WERI-Rb-1 (cell line): Measurements from ENCODE around the gene UBE2E2.

Experiments used
- DNase-seq: peaks from one replicate; pipeline ENCODE4 v3.0.0-alpha.2; 2020
- H3K27ac ChIP-seq: fragments of 250-450 bp; sonication (Bioruptor Pico); 2 replicates; pipeline ENCODE4 v1.5.1; 2020; ENCODE audit warnings: mild to moderate bottlenecking, moderate library complexity
- H3K27me3 ChIP-seq: fragments of 250-450 bp; sonication (Bioruptor Pico); 2 replicates; pipeline ENCODE4 v1.5.1; 2021; ENCODE audit warnings: mild to moderate bottlenecking, low read depth, moderate library complexity; ENCODE audit not compliant: insufficient read depth, severe bottlenecking
- H3K36me3 ChIP-seq: fragments of 250-450 bp; sonication (Bioruptor Pico); 2 replicates; pipeline ENCODE4 v1.5.1; 2020; ENCODE audit warnings: mild to moderate bottlenecking, moderate library complexity
- H3K4me3 ChIP-seq: 2 replicates; pipeline ENCODE4 v1.5.1; 2011; ENCODE audit warnings: low read depth, mild to moderate bottlenecking, control low read depth, low read length
- H3K9me3 ChIP-seq: fragments of 250-450 bp; sonication (Bioruptor Pico); 2 replicates; pipeline ENCODE4 v1.5.1; 2021; ENCODE audit warnings: mild to moderate bottlenecking, moderate library complexity; ENCODE audit not compliant: severe bottlenecking
- TF ChIP-seq, protein P1 (sequence below): IDR thresholded peaks from 2 replicates; pipeline ENCODE4 v1.5.1; 2011; ENCODE audit warnings: low read depth, mild to moderate bottlenecking, control low read depth, inconsistent platforms, low read length

Gene UBE2E2

DNA sequence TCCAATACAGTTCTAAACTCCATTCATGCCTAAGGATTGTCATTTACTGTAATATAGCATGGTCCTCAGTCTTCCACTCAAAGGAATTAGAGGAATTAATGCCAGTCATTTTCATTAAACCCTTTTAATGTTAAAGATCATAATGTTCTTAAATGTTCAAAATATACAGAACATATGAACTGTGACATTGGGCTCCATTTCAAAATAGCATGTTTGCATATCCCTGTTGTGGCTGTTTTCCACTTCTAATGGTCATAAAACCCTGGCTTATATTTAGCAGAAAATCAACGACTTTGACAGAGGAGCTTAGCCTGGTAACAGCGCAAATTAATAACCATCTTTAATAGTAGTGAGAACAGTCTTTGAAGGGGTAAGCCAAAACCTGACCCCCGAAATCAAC is 260.7 kb downstream of the UBE2E2 start:
- TF ChIP-seq, protein P1, sequence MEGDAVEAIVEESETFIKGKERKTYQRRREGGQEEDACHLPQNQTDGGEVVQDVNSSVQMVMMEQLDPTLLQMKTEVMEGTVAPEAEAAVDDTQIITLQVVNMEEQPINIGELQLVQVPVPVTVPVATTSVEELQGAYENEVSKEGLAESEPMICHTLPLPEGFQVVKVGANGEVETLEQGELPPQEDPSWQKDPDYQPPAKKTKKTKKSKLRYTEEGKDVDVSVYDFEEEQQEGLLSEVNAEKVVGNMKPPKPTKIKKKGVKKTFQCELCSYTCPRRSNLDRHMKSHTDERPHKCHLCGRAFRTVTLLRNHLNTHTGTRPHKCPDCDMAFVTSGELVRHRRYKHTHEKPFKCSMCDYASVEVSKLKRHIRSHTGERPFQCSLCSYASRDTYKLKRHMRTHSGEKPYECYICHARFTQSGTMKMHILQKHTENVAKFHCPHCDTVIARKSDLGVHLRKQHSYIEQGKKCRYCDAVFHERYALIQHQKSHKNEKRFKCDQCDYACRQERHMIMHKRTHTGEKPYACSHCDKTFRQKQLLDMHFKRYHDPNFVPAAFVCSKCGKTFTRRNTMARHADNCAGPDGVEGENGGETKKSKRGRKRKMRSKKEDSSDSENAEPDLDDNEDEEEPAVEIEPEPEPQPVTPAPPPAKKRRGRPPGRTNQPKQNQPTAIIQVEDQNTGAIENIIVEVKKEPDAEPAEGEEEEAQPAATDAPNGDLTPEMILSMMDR = no peak
- Histone ChIP-seq H3K9me3 (no peaks in the 10 kb centered on the region), H3K27ac (no peak overlapping the region), H3K36me3 (no peaks in the 10 kb centered on the region), H3K4me3 (no peak overlapping the region), H3K27me3 (no peaks in the 10 kb centered on the region)
- DNase-seq = no peak

DNA sequence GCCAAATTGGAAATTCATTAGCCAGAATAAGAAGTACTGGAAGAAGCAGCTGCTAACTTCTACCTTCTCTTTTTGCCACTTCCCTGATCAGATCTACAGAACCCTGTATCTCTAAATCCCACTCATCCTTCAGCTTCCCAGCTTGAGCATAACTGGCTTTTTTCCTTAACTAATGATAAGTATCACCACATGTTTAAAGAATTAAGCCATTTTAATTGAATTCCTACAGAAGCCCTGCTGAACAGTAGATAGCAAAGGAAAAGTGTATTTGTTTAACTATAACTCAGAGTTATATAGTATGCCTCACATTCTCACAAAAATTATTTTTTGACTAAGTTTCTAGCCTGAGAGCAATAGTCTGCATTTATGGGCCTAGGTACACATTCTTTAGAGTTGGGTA is 262.4 kb downstream of the UBE2E2 start:
- no peak for DNase-seq
- TF ChIP-seq, protein P1 = no peak
- no peak overlapping the region for H3K4me3 ChIP-seq

DNA sequence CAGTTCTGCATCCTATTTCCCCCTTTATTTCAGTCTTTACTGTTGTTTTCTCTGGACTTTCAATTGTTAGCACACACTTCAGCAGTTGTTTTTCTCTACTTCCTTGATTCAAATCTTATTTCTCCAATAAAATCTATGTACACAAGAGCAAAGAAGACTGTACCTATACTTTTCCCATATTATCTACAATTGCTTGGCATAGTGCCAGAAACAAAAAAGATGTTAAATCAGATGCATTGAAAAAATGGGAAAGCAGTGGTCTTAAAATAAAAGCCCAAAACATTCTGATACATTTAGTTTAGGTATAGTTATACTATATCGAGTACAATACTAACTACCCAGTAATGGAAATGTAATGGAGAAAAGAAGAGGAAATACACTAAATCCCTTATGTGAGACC is 265.1 kb downstream of the UBE2E2 start:
- DNase-seq = no peak

More for the DNA sequence above, 262.4 kb downstream of the UBE2E2 start:
- Histone ChIP-seq H3K9me3 (no peaks in the 10 kb centered on the region), H3K36me3 (no peaks in the 10 kb centered on the region), H3K27ac (no peak overlapping the region), H3K27me3 (no peaks in the 10 kb centered on the region)

DNA sequence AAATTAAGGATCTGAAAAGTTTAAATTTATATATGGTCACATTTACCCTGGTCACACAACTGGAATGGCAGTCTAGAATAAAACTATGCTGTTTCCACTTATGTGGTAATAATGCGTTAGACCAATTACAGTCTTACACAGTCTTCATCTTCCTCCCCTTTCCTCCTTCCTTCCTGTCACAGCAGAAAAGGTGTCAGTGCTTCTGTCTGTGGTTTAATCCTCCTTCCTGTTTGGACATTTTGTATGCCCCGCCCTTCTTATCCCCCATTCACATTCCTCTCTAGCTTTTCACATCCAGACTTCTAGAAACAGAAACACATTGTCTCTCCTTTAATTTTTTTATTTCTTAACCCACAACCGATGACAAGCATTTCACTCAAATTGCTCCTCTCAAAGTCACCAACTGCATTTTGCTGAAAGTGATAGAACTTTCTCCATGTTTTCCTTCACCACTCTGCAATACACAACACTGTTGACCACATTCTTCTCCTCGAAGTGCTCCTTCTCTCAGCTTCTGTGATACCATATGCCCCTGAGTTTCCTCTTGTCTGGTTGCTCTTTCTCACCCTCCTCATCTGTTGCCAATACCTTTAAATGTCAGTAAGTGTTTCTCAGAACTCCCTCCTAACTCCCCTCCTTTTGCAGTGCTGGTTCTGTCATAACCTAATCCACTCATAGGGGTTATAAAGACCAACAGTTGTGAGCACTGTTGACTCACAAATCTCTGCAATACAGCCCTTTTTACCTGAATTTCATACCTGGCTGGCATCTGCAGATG is 271.6 kb downstream of the UBE2E2 start:
- no peak for DNase-seq
- Histone ChIP-seq H3K27me3 (no peaks in the 10 kb centered on the region), H3K9me3 (peaks cover 6% of the 10 kb centered on the region), H3K27ac (no peak overlapping the region), H3K36me3 (no peaks in the 10 kb centered on the region), H3K4me3 (no peak overlapping the region)
- TF ChIP-seq, protein P1 = no peak

More for the DNA sequence above, 265.1 kb downstream of the UBE2E2 start:
- Histone ChIP-seq H3K36me3 (no peaks in the 10 kb centered on the region), H3K9me3 (no peaks in the 10 kb centered on the region), H3K4me3 (no peak overlapping the region), H3K27me3 (no peaks in the 10 kb centered on the region), H3K27ac (no peak overlapping the region)
- TF ChIP-seq, protein P1 = no peak

DNA sequence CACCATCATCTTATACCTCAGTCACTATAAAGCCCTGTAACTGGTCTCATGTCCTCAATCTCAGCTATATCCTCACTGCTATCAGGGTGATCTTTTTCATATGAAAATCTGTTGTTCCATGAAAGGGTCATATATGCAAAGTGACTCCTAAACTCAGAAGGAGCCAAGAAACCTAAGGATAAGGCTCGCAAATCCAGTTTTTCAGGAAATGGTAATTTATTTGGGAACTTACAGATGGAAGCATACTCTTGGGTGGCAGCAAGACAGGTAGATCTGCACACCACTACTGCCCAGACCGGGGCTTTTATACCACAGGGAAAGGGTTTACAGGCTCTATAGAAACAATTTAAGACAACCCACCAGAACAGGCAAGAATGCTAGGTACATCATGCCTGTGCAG is 272.3 kb downstream of the UBE2E2 start:
- H3K9me3 ChIP-seq = peaks cover 7% of the 10 kb centered on the region
- DNase-seq = no peak
- H3K27me3 ChIP-seq = no peaks in the 10 kb centered on the region
- H3K27ac ChIP-seq = no peak overlapping the region
- TF ChIP-seq, protein P1 = no peak
- H3K36me3 ChIP-seq = no peaks in the 10 kb centered on the region
- H3K4me3 ChIP-seq = no peak overlapping the region

DNA sequence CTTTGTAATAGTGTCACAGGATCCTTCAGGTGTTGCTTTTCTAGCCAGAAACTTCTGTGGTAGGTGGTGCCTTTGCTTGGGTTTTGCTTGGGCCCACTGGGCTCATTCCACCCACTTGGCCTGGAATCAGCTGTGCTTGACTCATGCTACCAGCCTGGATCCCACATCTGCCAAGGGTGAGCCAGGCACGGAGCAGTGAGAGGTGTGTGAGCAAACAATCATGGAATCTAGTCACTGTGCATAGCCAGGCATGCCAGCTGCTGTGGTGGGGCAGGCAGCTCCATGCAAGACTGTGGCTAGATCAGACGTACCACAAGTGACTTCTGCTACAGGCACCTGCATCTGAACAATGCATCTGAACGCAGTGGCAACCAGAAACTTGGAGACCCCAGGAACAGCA is 275.9 kb downstream of the UBE2E2 start:
- Histone ChIP-seq H3K9me3 (peaks cover 7% of the 10 kb centered on the region), H3K4me3 (no peak overlapping the region), H3K27ac (no peak overlapping the region), H3K36me3 (no peaks in the 10 kb centered on the region), H3K27me3 (no peaks in the 10 kb centered on the region)
- DNase-seq = no peak
- TF ChIP-seq, protein P1 = no peak
